ENCODE data around the gene SLC27A4.
A peak's percentile ranks its signal among the peaks of the same experiment; 100 is the strongest.

The SLC27A4 gene

DNA sequence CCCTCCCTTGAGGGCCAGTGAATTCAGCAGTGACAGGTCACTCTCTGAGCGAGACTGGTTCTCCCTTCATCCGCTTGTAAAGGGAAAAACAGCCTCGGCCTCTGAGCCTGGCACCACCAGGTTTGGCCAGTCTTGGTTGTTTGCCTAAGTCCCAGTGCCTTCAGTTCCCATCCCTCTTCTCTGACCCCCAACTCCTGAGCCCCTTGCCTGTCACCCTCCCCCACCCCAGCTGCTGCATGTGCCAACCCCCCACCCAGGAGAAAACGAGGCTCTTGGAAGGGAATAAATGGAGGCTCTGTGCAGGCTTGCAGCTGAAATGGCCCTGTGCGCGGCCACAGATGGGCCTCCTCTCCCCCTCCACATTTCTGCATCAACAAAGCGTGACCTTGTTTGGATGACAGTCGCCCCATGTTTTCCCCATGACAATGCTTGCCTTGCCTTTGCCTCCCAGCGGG is 33.9 kb downstream of the SLC27A4 start:
- Histone ChIP-seq H3K27me3 (no peaks in the 10 kb centered on the region), H3K4me1 (peaks cover 19 to 40% (median 29%) of the 10 kb centered on the region in 10 experiments), H3K27ac (0 out of 22 replicates have a peak overlapping the region, but pooled peaks of 1 of the 11 experiments have one; percentile 9), H3K4me3 (no peak overlapping the region), H4K20me1 (peaks cover 0 to 69% (median 51%) of the 10 kb centered on the region in 11 experiments; a peak in 19 of 22 replicates), H3K36me3 (peaks cover 20 to 68% (median 61%) of the 10 kb centered on the region in 11 experiments), H3K4me2 (no peak overlapping the region), H3K9ac (peak overlapping the region in 2 of 11 experiments; percentile 18 to 49; a peak in 2 of 22 replicates), H3K9me3 (replicated peaks in 1 of 11) (no peaks in the 10 kb centered on the region)
- TF ChIP-seq Cebpa-rat (IDR thresholded peaks at IDR 0.05) = no peak

DNA sequence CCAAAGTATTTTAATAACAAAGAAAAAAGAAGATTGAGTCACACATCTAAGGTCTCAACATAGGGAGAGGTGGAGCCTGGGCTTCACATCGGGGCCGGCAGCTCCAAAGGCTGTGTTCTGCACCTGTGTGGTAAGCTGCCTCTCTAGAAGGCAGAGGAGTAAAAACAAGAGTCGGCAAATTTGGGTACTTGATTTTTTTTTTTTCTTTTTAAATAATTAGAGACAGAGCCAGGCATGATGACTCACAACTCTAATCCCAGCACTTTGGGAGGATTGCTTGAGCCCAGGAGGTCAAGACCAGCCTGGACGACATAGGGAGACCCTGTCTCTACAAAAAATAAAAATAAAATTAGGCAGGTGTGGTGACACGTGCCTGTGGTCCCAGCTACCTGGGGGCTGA is 35.5 kb downstream of the SLC27A4 start:
- no peaks in the 10 kb centered on the region for H3K27me3 ChIP-seq
- peak overlapping the region in 6 of 11 experiments; percentile 13 to 52 (median 46); a peak in 5 of 22 replicates for H3K9ac ChIP-seq
- TF ChIP-seq Cebpa-rat (IDR thresholded peaks at IDR 0.05) = no peak
- no peak overlapping the region for H3K4me3 ChIP-seq
- H3K4me1 ChIP-seq = peaks cover 10 to 29% (median 18%) of the 10 kb centered on the region in 10 experiments
- H3K9me3 ChIP-seq (replicated peaks in 1 of 11) = no peaks in the 10 kb centered on the region
- peaks cover 33 to 85% (median 77%) of the 10 kb centered on the region in 11 experiments for H3K36me3 ChIP-seq
- peaks cover 0 to 84% (median 62%) of the 10 kb centered on the region in 11 experiments; a peak in 19 of 22 replicates for H4K20me1 ChIP-seq
- no peak overlapping the region; a peak in 1 of 22 replicates for H3K4me2 ChIP-seq
- H3K27ac ChIP-seq = peak overlapping the region in 3 of 11 experiments; percentile 50 to 62 (median 54); a peak in 7 of 22 replicates

DNA sequence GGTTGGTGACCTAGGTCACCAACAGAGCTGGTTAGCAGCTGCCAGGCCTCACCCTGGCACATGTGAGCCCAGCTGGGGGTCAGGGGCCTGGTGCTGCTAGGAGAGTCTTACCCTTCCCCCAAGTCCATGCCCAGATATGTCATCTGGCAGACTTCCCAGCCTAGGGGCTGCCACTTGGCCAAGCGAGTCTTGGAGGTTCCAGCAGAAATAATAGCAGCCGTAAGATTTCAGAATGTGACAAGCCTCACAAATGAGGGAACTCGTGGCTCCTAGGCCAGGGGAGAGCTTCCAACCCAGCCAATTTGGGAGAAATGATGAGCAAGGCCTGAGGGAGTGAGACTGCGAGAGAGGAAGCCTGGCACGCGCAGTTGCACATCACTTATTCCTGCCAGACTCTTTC is 41.9 kb downstream of the SLC27A4 start:
- Histone ChIP-seq H3K27ac (no peak overlapping the region; a peak in 1 of 22 replicates), H3K27me3 (no peaks in the 10 kb centered on the region), H3K36me3 (peaks cover 94 to 100% (median 99%) of the 10 kb centered on the region in 11 experiments), H3K9me3 (replicated peaks in 1 of 11) (no peaks in the 10 kb centered on the region), H3K4me1 (no peaks in the 10 kb centered on the region), H3K4me3 (no peak overlapping the region), H3K4me2 (no peak overlapping the region), H3K9ac (peak overlapping the region in 5 of 11 experiments; percentile 0 to 24 (median 18); a peak in 4 of 22 replicates), H4K20me1 (peaks cover 10 to 99% (median 81%) of the 10 kb centered on the region in 11 experiments; a peak in 20 of 22 replicates)
- TF ChIP-seq Cebpa-rat (IDR thresholded peaks at IDR 0.05) = no peak

DNA sequence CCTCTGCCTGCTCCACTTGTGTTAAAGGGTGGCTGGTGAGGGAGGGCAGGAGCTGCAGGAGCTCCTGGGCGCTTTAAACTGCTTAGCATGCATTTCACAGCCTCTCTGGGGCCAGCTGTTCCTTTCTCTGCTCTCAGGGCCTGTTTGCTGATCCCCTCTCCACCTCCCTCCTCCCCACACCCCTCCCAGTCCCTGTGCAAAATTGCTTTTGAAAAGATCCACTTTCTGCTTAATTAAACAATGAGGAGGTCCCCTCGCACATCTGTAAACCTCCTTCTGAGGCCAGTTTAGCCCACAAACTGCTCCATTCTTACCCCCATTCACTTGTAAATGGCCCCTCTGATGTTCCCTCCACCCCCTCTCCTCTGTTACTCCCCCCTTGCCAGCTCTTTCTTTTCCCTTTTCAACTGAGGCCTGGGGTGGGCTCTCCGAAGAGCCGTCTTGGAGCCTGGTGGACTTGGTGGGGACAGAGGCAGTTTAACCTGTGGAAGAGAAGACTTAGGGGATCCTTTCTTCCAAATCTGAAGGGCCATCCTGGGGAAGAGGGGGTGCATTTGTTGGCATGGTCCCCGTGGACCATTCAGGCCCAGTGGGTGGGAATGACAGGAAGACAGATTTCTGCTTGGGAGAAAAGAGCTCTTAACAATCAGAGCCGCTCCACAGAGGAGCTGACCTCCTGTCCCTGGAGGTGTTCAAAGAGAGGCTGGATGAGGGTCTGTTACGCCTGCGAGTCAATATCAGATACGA is 42.9 kb downstream of the SLC27A4 start:
- H3K27me3 ChIP-seq = no peaks in the 10 kb centered on the region
- H3K27ac ChIP-seq = no peak overlapping the region
- TF ChIP-seq Cebpa-rat (IDR thresholded peaks at IDR 0.05) = no peak
- H3K9ac ChIP-seq = peak overlapping the region in 1 of 11 experiments; percentile 26; a peak in 2 of 22 replicates
- no peaks in the 10 kb centered on the region for H3K9me3 ChIP-seq (replicated peaks in 1 of 11)
- H3K4me3 ChIP-seq = no peak overlapping the region
- peaks cover 10 to 99% (median 76%) of the 10 kb centered on the region in 11 experiments; a peak in 20 of 22 replicates for H4K20me1 ChIP-seq
- H3K4me2 ChIP-seq = no peak overlapping the region
- peaks cover 94 to 100% (median 99%) of the 10 kb centered on the region in 11 experiments for H3K36me3 ChIP-seq
- H3K4me1 ChIP-seq = no peaks in the 10 kb centered on the region

DNA sequence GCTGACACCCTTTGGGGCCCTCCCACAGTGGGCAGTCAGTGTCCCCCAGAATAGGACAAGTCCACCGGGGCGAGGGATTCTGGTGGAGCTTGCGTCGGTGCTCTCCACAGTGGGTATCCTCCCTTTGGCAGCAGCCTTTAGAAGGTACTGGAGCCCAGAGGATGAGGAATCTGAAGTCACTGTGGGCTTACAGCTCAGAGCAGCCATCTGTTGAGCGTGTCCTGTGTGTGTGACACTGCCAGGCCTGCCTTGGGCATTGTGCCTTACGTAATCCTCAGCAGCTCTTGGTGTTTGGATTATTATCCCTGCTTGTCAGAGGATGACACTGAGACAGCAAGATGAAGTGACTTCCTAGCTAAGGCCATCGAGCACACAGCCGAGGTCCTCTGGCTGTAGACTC is 43.5 kb downstream of the SLC27A4 start:
- Histone ChIP-seq H3K36me3 (peaks cover 94 to 100% (median 99%) of the 10 kb centered on the region in 11 experiments), H3K4me2 (no peak overlapping the region), H3K27ac (no peak overlapping the region), H3K27me3 (no peaks in the 10 kb centered on the region), H3K4me3 (no peak overlapping the region), H3K9ac (peak overlapping the region in 1 of 11 experiments; percentile 33; a peak in 1 of 22 replicates), H3K9me3 (replicated peaks in 1 of 11) (no peaks in the 10 kb centered on the region), H4K20me1 (peaks cover 10 to 98% (median 75%) of the 10 kb centered on the region in 11 experiments; a peak in 20 of 22 replicates), H3K4me1 (no peaks in the 10 kb centered on the region)
- no peak for TF ChIP-seq Cebpa-rat (IDR thresholded peaks at IDR 0.05)

DNA sequence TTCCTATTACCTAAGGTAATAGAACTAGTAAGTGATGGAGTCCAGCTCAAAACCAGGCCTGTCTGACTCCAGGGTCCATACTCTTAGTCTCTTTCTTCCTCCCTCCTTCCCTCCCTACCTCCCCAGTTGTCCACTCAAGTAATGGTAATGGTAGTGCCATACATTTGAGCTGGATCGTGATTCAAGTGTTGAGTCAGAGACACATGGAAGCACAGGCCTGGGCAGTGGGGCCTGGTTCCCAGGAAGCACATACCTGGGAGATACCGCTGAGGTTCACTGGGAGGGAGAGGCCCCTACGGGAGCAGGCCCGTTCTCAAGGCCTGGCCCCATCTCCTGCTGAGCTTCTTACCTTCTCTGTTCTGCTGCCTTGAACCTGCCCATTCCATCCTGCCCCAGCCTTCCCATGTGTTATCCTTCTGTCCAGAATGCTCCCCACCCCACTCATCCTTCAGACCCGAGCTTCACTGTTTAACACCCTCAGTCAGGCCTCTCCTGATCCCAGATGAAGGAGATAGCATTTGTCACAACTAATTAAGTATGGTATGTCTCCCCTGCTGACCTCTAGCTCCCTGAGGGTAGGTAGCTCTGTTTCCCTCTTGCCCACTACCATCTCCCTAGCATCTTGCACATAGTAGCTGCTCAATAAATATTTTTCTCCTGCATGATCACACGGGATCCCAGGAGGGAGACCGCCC is 44.6 kb downstream of the SLC27A4 start:
- Histone ChIP-seq H3K27me3 (no peaks in the 10 kb centered on the region), H3K27ac (no peak overlapping the region), H3K36me3 (peaks cover 95 to 100% (median 99%) of the 10 kb centered on the region in 11 experiments), H4K20me1 (peaks cover 10 to 98% (median 74%) of the 10 kb centered on the region in 11 experiments; a peak in 20 of 22 replicates), H3K4me2 (no peak overlapping the region), H3K9me3 (replicated peaks in 1 of 11) (no peaks in the 10 kb centered on the region), H3K4me1 (no peaks in the 10 kb centered on the region), H3K9ac (peak overlapping the region in 1 of 11 experiments; percentile 9; a peak in 2 of 22 replicates), H3K4me3 (no peak overlapping the region)
- no peak for TF ChIP-seq Cebpa-rat (IDR thresholded peaks at IDR 0.05)

DNA sequence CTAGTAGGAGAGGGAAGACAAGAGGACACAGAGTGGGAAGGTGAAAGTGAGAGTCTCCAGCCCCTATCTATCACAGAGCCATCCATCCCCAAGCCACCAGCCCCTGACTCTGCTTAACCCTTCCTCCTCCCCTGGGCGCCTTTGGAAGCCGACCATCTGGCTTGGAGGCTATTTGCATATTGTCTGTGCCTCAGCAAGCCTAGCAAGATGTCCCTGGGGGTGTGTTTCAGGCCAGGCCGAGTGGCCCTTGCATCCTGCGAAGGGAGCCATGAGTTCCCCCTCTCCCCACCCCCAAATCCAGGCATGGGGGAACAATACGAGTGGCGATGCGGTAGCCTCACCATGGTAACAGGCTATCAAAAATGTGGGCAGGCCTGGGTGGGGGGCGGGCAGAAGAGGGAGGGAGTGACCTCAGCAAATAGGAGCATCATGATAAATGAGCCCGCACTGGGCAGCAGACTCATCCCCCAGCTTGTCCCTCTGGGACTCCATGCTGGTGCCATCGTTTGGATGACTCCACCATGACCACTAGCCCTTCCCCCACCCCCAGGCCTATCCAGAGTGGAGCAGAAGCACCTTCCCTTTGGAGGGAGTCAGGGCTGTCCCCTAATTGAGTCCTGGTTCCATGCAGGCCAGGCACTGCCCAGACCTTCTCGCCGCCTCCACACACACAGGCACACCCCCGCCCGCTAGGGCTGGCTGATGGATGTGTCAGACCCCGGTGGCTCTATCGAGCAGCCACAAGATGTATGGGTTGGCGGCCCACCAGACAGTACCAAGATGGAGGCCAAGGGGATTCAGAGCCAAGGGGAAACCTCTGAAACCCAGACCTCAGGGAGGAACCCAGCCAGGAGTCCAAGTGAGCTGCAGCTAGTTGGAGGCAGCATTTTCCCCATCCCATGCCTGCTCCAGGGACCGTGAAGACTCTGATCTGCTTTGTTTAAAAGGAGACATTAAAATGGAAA is 45.5 kb downstream of the SLC27A4 start:
- H3K36me3 ChIP-seq = peaks cover 95 to 100% (median 99%) of the 10 kb centered on the region in 11 experiments
- no peak for TF ChIP-seq Cebpa-rat (IDR thresholded peaks at IDR 0.05)
- H3K9ac ChIP-seq = peak overlapping the region in 1 of 11 experiments; percentile 9; a peak in 3 of 22 replicates
- no peaks in the 10 kb centered on the region for H3K27me3 ChIP-seq
- H3K4me1 ChIP-seq = no peaks in the 10 kb centered on the region
- H3K27ac ChIP-seq = no peak overlapping the region
- H3K4me3 ChIP-seq = no peak overlapping the region
- H3K4me2 ChIP-seq = no peak overlapping the region
- peaks cover 10 to 98% (median 74%) of the 10 kb centered on the region in 11 experiments; a peak in 20 of 22 replicates for H4K20me1 ChIP-seq
- no peaks in the 10 kb centered on the region for H3K9me3 ChIP-seq (replicated peaks in 1 of 11)

DNA sequence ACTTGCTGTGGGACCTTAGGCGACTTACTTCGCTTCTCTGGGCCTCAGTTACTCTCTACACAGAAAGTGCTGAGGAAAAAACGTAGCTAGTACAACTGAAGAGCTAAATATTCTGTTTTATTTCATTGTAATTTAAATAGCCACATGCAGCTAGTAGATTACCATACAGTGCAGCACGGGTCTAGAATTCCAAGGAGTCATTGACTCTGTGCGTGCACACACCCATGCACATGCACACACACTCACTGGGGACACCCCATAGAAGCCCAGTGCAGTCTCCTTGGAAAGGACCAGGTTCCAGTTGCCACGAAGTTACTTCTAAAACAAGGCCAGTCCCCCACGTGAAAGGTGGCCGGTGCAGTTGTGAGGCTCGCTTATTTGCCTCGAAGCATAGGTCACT is 47.8 kb downstream of the SLC27A4 start:
- no peak for TF ChIP-seq Cebpa-rat (IDR thresholded peaks at IDR 0.05)
- Histone ChIP-seq H3K27me3 (no peaks in the 10 kb centered on the region), H3K4me1 (no peaks in the 10 kb centered on the region), H3K4me2 (no peak overlapping the region), H4K20me1 (peaks cover 7 to 97% (median 60%) of the 10 kb centered on the region in 11 experiments; a peak in 19 of 22 replicates), H3K36me3 (peaks cover 96 to 100% (median 100%) of the 10 kb centered on the region in 11 experiments), H3K27ac (no peak overlapping the region), H3K4me3 (no peak overlapping the region), H3K9ac (no peak overlapping the region), H3K9me3 (replicated peaks in 1 of 11) (no peaks in the 10 kb centered on the region)

All from BLaER1 treated with 17β-estradiol and CSF1 and Interleukin-3, amounts not matched to agents 10 nM and 100 nM (cell line).